BJ (cell line): Measurements from ENCODE around the gene HEXIM2. TPM values are rescaled to one million over a fixed set of nuclear protein-coding genes. Genes with fewer than 3 reads are reported as not detected.

ENCODE experiments used
- CTCF ChIA-PET: fragments of 350-600 bp; formaldehyde crosslinking; extraction: SDS; loops from one replicate; lab custom pipeline; 2021; ENCODE audit warnings: antibody characterized with exemption, inconsistent platforms; lab: Yijun Ruan, JAX
- POLR2A ChIA-PET: fragments of 300-600 bp; sonication (Branson Sonifier 250); formaldehyde crosslinking; extraction: SDS; loops from one replicate; lab custom pipeline; 2021; ENCODE audit warnings: antibody characterized with exemption; lab: Charles Lee
- DNase-seq: peaks from one replicate; pipeline ENCODE4 v3.0.0-alpha.2; 2011; ENCODE audit warnings: low read depth
- H3K27me3 ChIP-seq: 2 replicates; pipeline ENCODE4 v1.6.0; 2011; ENCODE audit warnings: low read length; ENCODE audit not compliant: control insufficient read depth, insufficient read depth
- H3K36me3 ChIP-seq: 2 replicates; pipeline ENCODE4 v1.5.1; 2011; ENCODE audit warnings: low read length; ENCODE audit not compliant: control insufficient read depth, insufficient read depth
- H3K4me3 ChIP-seq: 2 replicates; pipeline ENCODE4 v1.5.1; 2011; ENCODE audit warnings: low read depth, mild to moderate bottlenecking, control low read depth, low read length
- CTCF ChIP-seq: IDR thresholded peaks from 2 replicates; pipeline ENCODE4 v1.5.1; 2011; ENCODE audit warnings: low read depth, mild to moderate bottlenecking, control low read depth, inconsistent platforms, low read length, moderate library complexity; ENCODE audit not compliant: insufficient read depth
- polyA plus RNA-seq: library from polyadenylated mRNA; depleted of rRNA; stranded (reverse); fragments of >200 nt; gene quantifications from 2 replicates; pipeline ENCODE4 v1.2.3, GENCODE V29; 2011

Gene HEXIM2
- polyA plus RNA-seq, 1 experiment = 6.3 TPM

GRCh38 chr17:45129940-45130680 is 31.6 kb upstream of the HEXIM2 start:
- ChIA-PET POLR2A (no interaction called here), CTCF (interaction anchor here (0.7 to 7.3 kb wide), 13 partner anchors 14 to 355 kb away, joined by 3 to 131 read pairs (median 5); partner anchors contain the start of genes EFTUD2 and HEXIM1)
- Histone ChIP-seq H3K27me3 (no peaks in the 10 kb centered on the region), H3K36me3 (peaks cover 1% of the 10 kb centered on the region; the same call in 1 of the 2 replicates), H3K4me3 (peak overlapping the region; percentile 66)
- no peak for DNase-seq
- TF ChIP-seq CTCF = no peak

GRCh38 chr17:45130681-45131615 is 30.7 kb upstream of the HEXIM2 start:
- H3K27me3 ChIP-seq = no peaks in the 10 kb centered on the region
- TF ChIP-seq CTCF = no peak
- H3K36me3 ChIP-seq = peaks cover 1% of the 10 kb centered on the region; the same call in 1 of the 2 replicates
- H3K4me3 ChIP-seq = peak overlapping the region; percentile 66
- ChIA-PET POLR2A (no interaction called here), CTCF (interaction anchor here (0.7 to 7.3 kb wide), 19 partner anchors 9 to 355 kb away, joined by 3 to 131 read pairs (median 5); partner anchors contain the start of genes EFTUD2 and HEXIM1)
- DNase-seq = no peak

- Histone ChIP-seq H3K4me3 (peak overlapping the region; percentile 66), H3K27me3 (no peaks in the 10 kb centered on the region), H3K36me3 (peaks cover 1% of the 10 kb centered on the region; the same call in 1 of the 2 replicates)
- ChIA-PET POLR2A (no interaction called here), CTCF (interaction anchor here (0.6 to 7.3 kb wide), 23 partner anchors 10 to 266 kb away, joined by 3 to 131 read pairs (median 5); partner anchors contain the start of genes EFTUD2 and HEXIM1)
- TF ChIP-seq CTCF = peak; percentile 89
- DNase-seq = no peak
Observed at GRCh38 chr17:45131616-45132319, 29.9 kb upstream of the HEXIM2 start.

GRCh38 chr17:45132320-45132571 is 29.4 kb upstream of the HEXIM2 start, which contains the start of gene PLCD3:
TSS of gene PLCD3 (minus strand) at chr17:45132515. CDS start at chr17:45132410, 105 bp downstream.
- H3K4me3 ChIP-seq = peak within 1 kb of the TSS; percentile 66
- ChIA-PET POLR2A (no interaction called here), CTCF (interaction anchor here (0.6 to 7.3 kb wide), 22 partner anchors 8 to 266 kb away, joined by 3 to 131 read pairs (median 4); partner anchors contain the start of gene HEXIM1)
- H3K36me3 ChIP-seq = no peaks in the 10 kb centered on the region
- TF ChIP-seq CTCF = no peak
- no peaks in the 10 kb centered on the region for H3K27me3 ChIP-seq
- no peak for DNase-seq
